GM12878 (cell line): ENCODE results near the gene RNU6-1. TPM values are rescaled to one million over a fixed set of nuclear protein-coding genes. Genes with fewer than 3 reads are reported as not detected.

Experiments used
- ATAC-seq: fragments of 200-7000 bp; cut with Tn5 transposase; 3 replicates; pipeline ENCODE4 v1.9.1; 2020; ENCODE audit warnings: mild to moderate bottlenecking, moderate library complexity
- BruUV-seq: library from RNA; stranded (reverse); fragments of 400-500 nt; replicated peaks from 2 replicates; lab custom pipeline; 2021; lab: Mats Ljungman, UMichigan
- CTCF ChIA-PET: fragments of 300-600 bp; sonication (Branson Sonifier 250); formaldehyde crosslinking; extraction: SDS; loops from one replicate; lab custom pipeline; 2021; ENCODE audit warnings: inconsistent platforms; lab: Yijun Ruan, JAX
- POLR2A ChIA-PET: fragments of 350-600 bp; formaldehyde crosslinking; extraction: SDS; loops from one replicate; lab custom pipeline; 2021; ENCODE audit warnings: inconsistent platforms; lab: Charles Lee
- RAD21 ChIA-PET: fragments of 300-600 bp; sonication (Branson Sonifier 250); formaldehyde crosslinking; loops from one replicate; lab custom pipeline; 2023; ENCODE audit warnings: antibody characterized with exemption; ENCODE audit not compliant: unreplicated experiment; lab: Charles Lee
- SMC1A ChIA-PET: fragments of 300-600 bp; sonication (Branson Sonifier 250); formaldehyde crosslinking; loops from one replicate; lab custom pipeline; 2023; ENCODE audit not compliant: unreplicated experiment, uncharacterized antibody; lab: Charles Lee
- DNase-seq: peaks from one replicate; pipeline ENCODE4 v3.0.0-alpha.2; 2011; ENCODE audit warnings: low read depth, low spot score
- FAIRE-seq: peaks from 3 replicates; lab custom pipeline; 2011; peaks lifted over from hg19 to GRCh38; lab: Jason Lieb, UNC
- H2AFZ ChIP-seq: 2 replicates; pipeline ENCODE4 v1.6.0; 2011; ENCODE audit warnings: low read depth, low read length, control low read depth; ENCODE audit not compliant: control insufficient read depth
- H3K27ac ChIP-seq: 2 replicates; pipeline ENCODE4 v1.5.1; 2011; ENCODE audit warnings: control low read depth; ENCODE audit not compliant: control insufficient read depth, insufficient read depth
- H3K27me3 ChIP-seq, 2 experiments: replicated peaks in 1 of 2; 2 replicates each; pipeline versions ENCODE4 v1.6.0 to v1.6.1; 2011; ENCODE audit warnings: low read length in 1 of 2; ENCODE audit not compliant: control insufficient read depth in 2 of 2, insufficient read depth in 2 of 2
- H3K36me3 ChIP-seq, 2 experiments: 2 replicates each; pipeline ENCODE4 v1.5.1; 2011; ENCODE audit warnings: low read length in 1 of 2; ENCODE audit not compliant: control insufficient read depth in 2 of 2, insufficient read depth in 2 of 2
- H3K4me1 ChIP-seq: 2 replicates; pipeline ENCODE4 v1.6.1; 2011; ENCODE audit warnings: mild to moderate bottlenecking, low read length, moderate library complexity, mixed read lengths; ENCODE audit not compliant: control insufficient read depth, insufficient read depth
- H3K4me2 ChIP-seq: 2 replicates; pipeline ENCODE4 v1.6.0; 2011; ENCODE audit warnings: control low read depth; ENCODE audit not compliant: control insufficient read depth, insufficient read depth
- H3K4me3 ChIP-seq: fragments of 200-600 bp; sonication (generic); 2 replicates; pipeline ENCODE4 v1.5.1; 2016
- H3K79me2 ChIP-seq: 2 replicates; pipeline ENCODE4 v1.6.0; 2011; ENCODE audit warnings: low read length; ENCODE audit not compliant: control insufficient read depth, insufficient read depth
- H3K9ac ChIP-seq: 2 replicates; pipeline ENCODE4 v1.8.0; 2011; ENCODE audit warnings: low read length, control low read depth, mixed read lengths; ENCODE audit not compliant: control insufficient read depth, insufficient read depth
- H3K9me3 ChIP-seq: replicated peaks from 3 replicates; pipeline ENCODE4 v1.5.1; 2011; ENCODE audit warnings: mild to moderate bottlenecking, low read length; ENCODE audit not compliant: control insufficient read depth, insufficient read depth
- H4K20me1 ChIP-seq: 2 replicates; pipeline ENCODE4 v1.6.0; 2011; ENCODE audit not compliant: control insufficient read depth, insufficient read depth
- BCL3 ChIP-seq: IDR thresholded peaks from 2 replicates; pipeline ENCODE4 v1.6.1; 2011; ENCODE audit warnings: borderline replicate concordance, low read depth, mild to moderate bottlenecking, moderate library complexity, low read length; ENCODE audit not compliant: insufficient read depth, poor library complexity, severe bottlenecking
- CHD2 ChIP-seq: IDR thresholded peaks from 2 replicates; pipeline ENCODE4 v1.6.1; 2011; ENCODE audit warnings: low read depth, low read length, improper control_type of control experiment, borderline replicate concordance
- E2F8 ChIP-seq: fragments of 450-650 bp; IDR thresholded peaks from 2 replicates; pipeline ENCODE4 v1.6.1; 2018; ENCODE audit warnings: mild to moderate bottlenecking, low read depth, moderate library complexity; ENCODE audit not compliant: partially characterized antibody
- HDAC2 ChIP-seq: fragments of 200-600 bp; sonication (generic); IDR thresholded peaks from 2 replicates; pipeline ENCODE4 v1.6.1; 2017
- HDAC6 ChIP-seq: fragments of 200-600 bp; sonication (generic); IDR thresholded peaks from one replicate; pipeline ENCODE4 v1.8.0; 2017; ENCODE audit warnings: antibody characterized with exemption; ENCODE audit not compliant: unreplicated experiment
- MLLT1 ChIP-seq: fragments of 450-650 bp; IDR thresholded peaks from 2 replicates; pipeline ENCODE4 v1.6.1; 2016; ENCODE audit warnings: mild to moderate bottlenecking
- PAX5 ChIP-seq: IDR thresholded peaks from 2 replicates; pipeline ENCODE4 v1.6.1; 2011; ENCODE audit warnings: low read depth, low read length, borderline replicate concordance
- PAX8 ChIP-seq: fragments of 450-650 bp; IDR thresholded peaks from 2 replicates; pipeline ENCODE4 v1.6.1; 2017; ENCODE audit warnings: mild to moderate bottlenecking, moderate library complexity
- PKNOX1 ChIP-seq: fragments of 450-650 bp; IDR thresholded peaks from 2 replicates; pipeline ENCODE4 v1.6.1; 2016; ENCODE audit warnings: mild to moderate bottlenecking
- RCOR1 ChIP-seq: conservative IDR thresholded peaks from 2 replicates; pipeline ENCODE4 v1.6.1; 2012; ENCODE audit warnings: low read depth, low read length, improper control_type of control experiment
- SIX5 ChIP-seq: IDR thresholded peaks from 2 replicates; pipeline ENCODE4 v1.6.1; 2011; ENCODE audit warnings: mild to moderate bottlenecking, low read depth, low read length, moderate library complexity; ENCODE audit not compliant: severe bottlenecking
- STAT1 ChIP-seq: fragments of 450-650 bp; conservative IDR thresholded peaks from 2 replicates; pipeline ENCODE4 v1.6.1; 2014; ENCODE audit warnings: antibody characterized with exemption, mild to moderate bottlenecking
- WRNIP1 ChIP-seq: IDR thresholded peaks from 2 replicates; pipeline ENCODE4 v1.6.1; 2011; ENCODE audit warnings: low read depth, low read length, improper control_type of control experiment, borderline replicate concordance
- ZBED1 ChIP-seq: IDR thresholded peaks from 2 replicates; pipeline ENCODE4 v1.6.1; 2016; ENCODE audit warnings: borderline replicate concordance
- WGBS: methylation state at CpG from one replicate; pipeline ENCODE4 v1.1.6; 2016; ENCODE audit warnings: low lambda C conversion rate; ENCODE audit not compliant: insufficient replicate concordance, insufficient coverage; ENCODE audit errors: missing lambda C conversion rate; 5-methylcytosine and 5-hydroxymethylcytosine counted together
- in situ Hi-C: fragments of 300-500 bp; cut with MboI; formaldehyde crosslinking; loops from 9 replicates; pipeline ENCODE4 v1.14.3; 2018; ENCODE audit warnings: mixed read lengths
- intact Hi-C: fragments of 100-400 bp; cut with micrococcal nuclease; formaldehyde crosslinking; loops from one replicate; pipeline ENCODE4 v1.14.2; 2022; ENCODE audit not compliant: unreplicated experiment
- polyA plus RNA-seq, 11 experiments: library from polyadenylated mRNA; depleted of rRNA in 4 of 11; unstranded in 6 of 11; stranded (reverse) in 5 of 11; fragments of >200 nt; fragmentation: Nextera tagmentation in 4 of 11; fragmentation: Illumina TruSeq in 1 of 11; extraction: Ambion mirVana in 4 of 11; extraction: Trizol in 1 of 11; gene quantifications; 1 replicate in 1 of 11; 2 replicates in 10 of 11; pipeline versions ENCODE4 v1.2.1 to v1.2.3, GENCODE V29; 2011 to 2016; ENCODE audit warnings: inconsistent platforms in 2 of 11, missing spikeins in 2 of 11, low read depth in 1 of 11
- total RNA-seq, 4 experiments: library from RNA; depleted of rRNA in 3 of 4; stranded (reverse); fragments of >200 nt in 3 of 4; fragmentation: Illumina TruSeq in 1 of 4; extraction: Trizol in 1 of 4; gene quantifications; 2 replicates each; pipeline versions ENCODE4 v1.2.1 to v1.2.3, GENCODE V29; 2013 to 2021

The RNU6-1 gene
- total and polyA plus RNA-seq, 10 of the 15 experiments (the other 5 are each of a cell fraction or from before 2014, with no cell fraction given) = not detected

GRCh38 chr15:67840749-67841512 lies 1.1 kb upstream of the RNU6-1 start (continued):
- 0 out of 2 replicates have a peak, but pooled peaks have one; percentile 13 for TF ChIP-seq PKNOX1
- TF ChIP-seq RCOR1 = 0 out of 2 replicates have a peak, but pooled peaks have one; percentile 11
- TF ChIP-seq E2F8 = no peak
- no peak for TF ChIP-seq PAX8
- TF ChIP-seq HDAC6 = no peak
- no peak for TF ChIP-seq WRNIP1
- TF ChIP-seq, all 136 proteins: peak for 8

- SMC1A ChIA-PET = interaction anchor here (0.8 to 2.5 kb wide), 2 partner anchors 15 to 338 kb away, joined by 3 to 29 read pairs; no protein-coding TSS in a partner anchor
- H3K4me2 ChIP-seq = peak overlapping the region; percentile 92
- peak overlapping the region; percentile 67; the same call in 1 of the 2 replicates for H3K4me3 ChIP-seq
- H4K20me1 ChIP-seq = no peaks in the 10 kb centered on the region; the same call in 1 of the 2 replicates
- H3K36me3 ChIP-seq = no peaks in the 10 kb centered on the region
- H3K9ac ChIP-seq = peak overlapping the region; percentile 84
- intact Hi-C loops (loop anchor here (5.0 to 10.0 kb wide), 2 partner anchors 235 to 892 kb away; no protein-coding TSS in a partner anchor), in situ Hi-C loops (loop anchor here (5.0 kb wide), 2 partner anchors 382 to 892 kb away; no protein-coding TSS in a partner anchor)
- CTCF ChIA-PET = no interaction called here
- RAD21 ChIA-PET = no interaction called here
- H3K79me2 ChIP-seq = no peaks in the 10 kb centered on the region; the same call in 1 of the 2 replicates
- FAIRE-seq (no peak), DNase-seq (no peak), ATAC-seq (peak; percentile 30)
- POLR2A ChIA-PET = interaction anchor here (0.6 kb wide), 1 partner anchor 371 kb away, joined by 4 read pairs; no protein-coding TSS in a partner anchor
- H3K9me3 ChIP-seq = no peaks in the 10 kb centered on the region; the same call in 2 of the 3 replicates
- H2AFZ ChIP-seq = peak overlapping the region; percentile 91
- peaks cover 12 to 13% of the 10 kb centered on the region in 2 experiments; a peak in 3 of 4 replicates for H3K27me3 ChIP-seq
- H3K27ac ChIP-seq = peak overlapping the region; percentile 83
- peaks cover 29% of the 10 kb centered on the region for H3K4me1 ChIP-seq
- BruUV-seq = no TSS peak
- WGBS = under 1% methylated on average over 12 of the region's 12 CpGs
- TF ChIP-seq SIX5 (no peak), ZBED1 (no peak), HDAC2 (no peak), CHD2 (no peak), BCL3 (no peak), MLLT1 (0 out of 2 replicates have a peak, but pooled peaks have one; percentile 22), STAT1 (0 out of 2 replicates have a peak, but pooled peaks have one; percentile 3), PAX5 (no peak)
Measured at GRCh38 chr15:67839499-67839928, 331 bp downstream of the RNU6-1 start.
